H1 (cell line): ENCODE results near the gene MORF4L1. TPM values are rescaled to one million over a fixed set of nuclear protein-coding genes. Genes with fewer than 3 reads are reported as not detected.
A peak's percentile ranks its signal among the peaks of the same experiment; 100 is the strongest.

Experiments used
- ATF3 ChIP-seq: IDR thresholded peaks from 2 replicates; pipeline ENCODE4 v1.6.1; 2011; ENCODE audit warnings: low read depth, mild to moderate bottlenecking, low read length; ENCODE audit not compliant: insufficient read depth
- BRCA1 ChIP-seq: IDR thresholded peaks from 2 replicates; pipeline ENCODE4 v1.6.1; 2012; ENCODE audit warnings: low read depth, low read length, improper control_type of control experiment
- CBX5 ChIP-seq: fragments of 300-800, 300-1000 bp; sonication (generic); IDR thresholded peaks from 2 replicates; pipeline ENCODE4 v1.7.1; 2016; ENCODE audit warnings: antibody characterized with exemption, low read length, low read depth
- CBX8 ChIP-seq: fragments of 300-800, 300-1000 bp; sonication (generic); IDR thresholded peaks from 2 replicates; pipeline ENCODE4 v1.7.1; 2016; ENCODE audit warnings: low read depth, low read length, borderline replicate concordance
- CREB1 ChIP-seq: IDR thresholded peaks from 2 replicates; pipeline ENCODE4 v1.6.1; 2012; ENCODE audit warnings: inconsistent platforms
- EZH2 ChIP-seq: fragments of 200-600 bp; sonication (generic); IDR thresholded peaks from 2 replicates; pipeline ENCODE4 v1.7.1; 2012; ENCODE audit warnings: low read depth, mild to moderate bottlenecking, moderate library complexity, low read length, inconsistent platforms; ENCODE audit not compliant: severe bottlenecking
- GABPA ChIP-seq: IDR thresholded peaks from 2 replicates; pipeline ENCODE4 v1.6.1; 2011; ENCODE audit warnings: mild to moderate bottlenecking, low read length, moderate library complexity, borderline replicate concordance; ENCODE audit not compliant: insufficient read depth
- MAFK ChIP-seq: IDR thresholded peaks from 2 replicates; pipeline ENCODE4 v1.6.1; 2012; ENCODE audit warnings: low read depth, mild to moderate bottlenecking, improper control_type of control experiment, low read length
- MAX ChIP-seq: IDR thresholded peaks from 2 replicates; pipeline ENCODE4 v1.6.1; 2012; ENCODE audit warnings: inconsistent platforms
- NANOG ChIP-seq: IDR thresholded peaks from 2 replicates; pipeline ENCODE4 v1.6.1; 2011; ENCODE audit warnings: low read length, low read depth, mild to moderate bottlenecking, inconsistent platforms; ENCODE audit not compliant: insufficient read depth, poor library complexity, severe bottlenecking
- SIN3A ChIP-seq, 2 experiments: IDR thresholded peaks in 1 of 2; conservative IDR thresholded peaks in 1 of 2; 2 replicates each; pipeline ENCODE4 v1.6.1; 2011 to 2012; ENCODE audit warnings: low read length in 2 of 2, improper control_type of control experiment in 1 of 2, low read depth in 1 of 2, mild to moderate bottlenecking in 1 of 2
- TCF12 ChIP-seq: IDR thresholded peaks from 2 replicates; pipeline ENCODE4 v1.6.1; 2011; ENCODE audit warnings: low read depth, mild to moderate bottlenecking, low read length
- USF2 ChIP-seq: IDR thresholded peaks from 2 replicates; pipeline ENCODE4 v1.6.1; 2011; ENCODE audit warnings: low read length, improper control_type of control experiment
- ZNF274 ChIP-seq: IDR thresholded peaks from 2 replicates; pipeline ENCODE4 v1.7.0; 2012; ENCODE audit warnings: low read length, borderline replicate concordance; ENCODE audit errors: extremely low read depth
- polyA plus RNA-seq, 7 experiments: library from polyadenylated mRNA; depleted of rRNA in 3 of 7; stranded (reverse) in 5 of 7; unstranded in 2 of 7; fragments of >200 nt in 5 of 7; fragments of 200-250 nt in 2 of 7; gene quantifications; 1 replicate in 5 of 7; 2 replicates in 1 of 7; 4 replicates in 1 of 7; pipeline versions ENCODE4 v1.2.1 to v1.2.3, GENCODE V29; 2011 to 2013; ENCODE audit warnings: missing spikeins in 2 of 7, mixed read lengths in 2 of 7
- total RNA-seq: library from RNA; stranded (reverse); fragmentation: NEBNext Ultra II Directional; extraction: Animal tissue kit (Norgen Biotek cat#: 25700); gene quantifications from 2 replicates; pipeline ENCODE4 v1.2.1, GENCODE V29; 2021
- TF ChIP-seq, protein P1 (sequence below): IDR thresholded peaks from 2 replicates; pipeline ENCODE4 v1.6.1; 2012; ENCODE audit warnings: inconsistent platforms
- TF ChIP-seq, protein P2 (sequence below): IDR thresholded peaks from 2 replicates; pipeline ENCODE4 v1.6.1; 2012; ENCODE audit warnings: low read length, inconsistent platforms

The MORF4L1 gene
- total and polyA plus RNA-seq, 2 of the 8 experiments (the other 6 are each of a cell fraction or from before 2014, with no cell fraction given), result 260 to 533 TPM

GRCh38 chr15:78859971-78860719 is 12.5 kb upstream of the MORF4L1 start (continued):
- TF ChIP-seq ATF3 (no peak), MAX (peak; percentile 79), ZNF274 (no peak), NANOG (no peak), EZH2 (no peak), CREB1 (no peak), BRCA1 (no peak), CBX8 (no peak), TCF12 (no peak), GABPA (no peak), USF2 (no peak), CBX5 (no peak), MAFK (peak; percentile 76; the same call in 1 of the 2 replicates), SIN3A (conservative IDR thresholded peaks at IDR 0.05 in 1 of 2, IDR thresholded peaks at IDR 0.05 in 1 of 2; ENCODE audit: low read depth in 1 of 2, low read length in 2 of 2) (no peak; a peak in 1 of 4 replicates)
- TF ChIP-seq, protein P1, sequence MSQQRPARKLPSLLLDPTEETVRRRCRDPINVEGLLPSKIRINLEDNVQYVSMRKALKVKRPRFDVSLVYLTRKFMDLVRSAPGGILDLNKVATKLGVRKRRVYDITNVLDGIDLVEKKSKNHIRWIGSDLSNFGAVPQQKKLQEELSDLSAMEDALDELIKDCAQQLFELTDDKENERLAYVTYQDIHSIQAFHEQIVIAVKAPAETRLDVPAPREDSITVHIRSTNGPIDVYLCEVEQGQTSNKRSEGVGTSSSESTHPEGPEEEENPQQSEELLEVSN, result peak; percentile 66
- TF ChIP-seq, protein P2, sequence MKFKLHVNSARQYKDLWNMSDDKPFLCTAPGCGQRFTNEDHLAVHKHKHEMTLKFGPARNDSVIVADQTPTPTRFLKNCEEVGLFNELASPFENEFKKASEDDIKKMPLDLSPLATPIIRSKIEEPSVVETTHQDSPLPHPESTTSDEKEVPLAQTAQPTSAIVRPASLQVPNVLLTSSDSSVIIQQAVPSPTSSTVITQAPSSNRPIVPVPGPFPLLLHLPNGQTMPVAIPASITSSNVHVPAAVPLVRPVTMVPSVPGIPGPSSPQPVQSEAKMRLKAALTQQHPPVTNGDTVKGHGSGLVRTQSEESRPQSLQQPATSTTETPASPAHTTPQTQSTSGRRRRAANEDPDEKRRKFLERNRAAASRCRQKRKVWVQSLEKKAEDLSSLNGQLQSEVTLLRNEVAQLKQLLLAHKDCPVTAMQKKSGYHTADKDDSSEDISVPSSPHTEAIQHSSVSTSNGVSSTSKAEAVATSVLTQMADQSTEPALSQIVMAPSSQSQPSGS, result no peak
